Measurements from ENCODE around the gene GRIA4.
"Not testable (repeated sequence)": the region's sequence is repeated elsewhere in the genome, so short reads cannot be mapped to it uniquely, and the experiment has no call there.

GRIA4 gene

GRCh38 chr11:105937738-105938137 is 327.9 kb downstream of the GRIA4 start:
- DNase-seq = no peak

GRCh38 chr11:105942921-105943320 is 333.0 kb downstream of the GRIA4 start:
- DNase-seq = no peak

- no peak for DNase-seq
Observed at GRCh38 chr11:105948918-105949590, 339.2 kb downstream of the GRIA4 start.

- no peak for DNase-seq
Observed at GRCh38 chr11:105953886-105954285, 344.0 kb downstream of the GRIA4 start.

GRCh38 chr11:105960252-105961245 is 350.7 kb downstream of the GRIA4 start:
- DNase-seq = no peak

- DNase-seq = no peak
Observed at GRCh38 chr11:105968021-105968697, 358.3 kb downstream of the GRIA4 start.

GRCh38 chr11:105969756-105970155 is 359.9 kb downstream of the GRIA4 start:
- DNase-seq = no peak

GRCh38 chr11:105975128-105975527 is 365.3 kb downstream of the GRIA4 start:
- DNase-seq = no peak

GRCh38 chr11:105979997-105980703 is 370.3 kb downstream of the GRIA4 start:
- no peak for DNase-seq

- no peak for DNase-seq
Observed at GRCh38 chr11:105986554-105986953, 376.7 kb downstream of the GRIA4 start.

GRCh38 chr11:105988197-105988596 is 378.3 kb downstream of the GRIA4 start:
- DNase-seq = no peak

GRCh38 chr11:105989124-105989523 is 379.3 kb downstream of the GRIA4 start:
- DNase-seq = no peak

- no peak for DNase-seq
Observed at GRCh38 chr11:105991888-105992287, 382.0 kb downstream of the GRIA4 start.

GRCh38 chr11:106001304-106002012 is 391.6 kb downstream of the GRIA4 start:
- DNase-seq = no peak

- not testable (repeated sequence) for DNase-seq
Observed at GRCh38 chr11:106003094-106003493, 393.2 kb downstream of the GRIA4 start.

- DNase-seq = no peak
Observed at GRCh38 chr11:106011481-106011880, 401.6 kb downstream of the GRIA4 start.

GRCh38 chr11:106012744-106013143 is 402.9 kb downstream of the GRIA4 start:
- no peak for DNase-seq

GRCh38 chr11:106014035-106014434 is 404.2 kb downstream of the GRIA4 start:
- no peak for DNase-seq

GRCh38 chr11:106014620-106015019 is 404.7 kb downstream of the GRIA4 start:
- DNase-seq = no peak

GRCh38 chr11:106015066-106015465 is 405.2 kb downstream of the GRIA4 start:
- DNase-seq = no peak

- DNase-seq = no peak
Observed at GRCh38 chr11:106017093-106017492, 407.2 kb downstream of the GRIA4 start.

Data from stimulated activated CD4-positive, alpha-beta T cell treated with anti-CD3 and anti-CD28 coated beads, Interleukin-15, amount 100 ng/mL, for 24 hours (primary cell).